Measurements from ENCODE around the gene ACP7. TPM values are rescaled to one million over a fixed set of nuclear protein-coding genes. Genes with fewer than 3 reads are reported as not detected.

Gene ACP7
- total and polyA plus RNA-seq, 2 of the 8 experiments (the other 6 are each of a cell fraction or from before 2014, with no cell fraction given), result 0.27 to 0.50 TPM

DNA sequence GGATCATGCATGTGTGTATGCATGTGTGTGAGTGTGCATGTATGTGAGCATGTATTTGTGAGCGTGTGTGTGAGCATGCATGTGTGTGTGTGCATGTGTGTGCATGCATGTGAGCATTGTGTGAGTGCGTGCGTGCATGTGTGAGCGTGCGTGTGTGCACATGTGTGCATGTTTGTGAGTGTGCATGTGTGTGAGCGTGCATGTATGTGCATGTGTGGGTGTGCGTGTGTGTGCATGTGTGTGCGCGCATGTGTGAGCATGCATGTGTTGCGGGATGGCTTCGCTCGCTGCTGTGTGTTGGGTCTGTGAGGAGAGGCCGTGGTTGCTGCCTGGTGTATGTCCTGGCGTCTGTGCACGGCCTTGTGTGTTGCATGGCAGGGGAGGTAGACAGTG, 73.8 kb downstream of the ACP7 start:
- Histone ChIP-seq H3K56ac (replicated peaks; ENCODE audit: insufficient read length, low read depth, low read length) (no peak overlapping the region), H4K5ac (ENCODE audit: insufficient read length, low read depth, low read length) (no peak overlapping the region), H3K36me3 (ENCODE audit: control insufficient read depth in 2 of 4, insufficient read depth in 4 of 4, low read length in 3 of 4) (no peaks in the 10 kb centered on the region; a peak in 2 of 8 replicates), H3K79me1 (ENCODE audit: low read depth, low read length) (peaks cover 40% of the 10 kb centered on the region), H3K4me3 (ENCODE audit: extremely low read depth in 1 of 4, insufficient read depth in 2 of 4, low read depth in 3 of 4, low read length in 4 of 4) (no peak overlapping the region), H3K4me1 (replicated peaks in 1 of 4; ENCODE audit: control insufficient read depth in 3 of 4, insufficient read depth in 4 of 4, low read length in 3 of 4) (peaks cover 4 to 39% (median 22%) of the 10 kb centered on the region in 4 experiments), H3K9me3 (ENCODE audit: insufficient read depth in 2 of 2, low read depth in 1 of 2, low read length in 1 of 2) (no peaks in the 10 kb centered on the region), H2BK5ac (ENCODE audit: low read depth, low read length) (peak overlapping the region; percentile 91), H3K14ac (ENCODE audit: insufficient read length) (no peak overlapping the region), H3K18ac (ENCODE audit: extremely low read depth, low read length) (0 out of 2 replicates have a peak overlapping the region, but pooled peaks have one; percentile 25), H2AK5ac (ENCODE audit: low read depth, low read length) (peak overlapping the region; percentile 44), H3K79me2 (ENCODE audit: control insufficient read depth in 1 of 2, insufficient read depth in 2 of 2, low read length in 2 of 2) (peaks cover 0 to 50% of the 10 kb centered on the region in 2 experiments; a peak in 1 of 4 replicates), H2BK12ac (ENCODE audit: low read depth, low read length) (peak overlapping the region; percentile 22; the same call in 1 of the 2 replicates), H3K23me2 (ENCODE audit: low read depth, low read length) (peaks cover 3% of the 10 kb centered on the region; the same call in 1 of the 2 replicates), H3K4ac (replicated peaks; ENCODE audit: insufficient read length, low read depth, low read length) (peak overlapping the region; percentile 99), H3K27me3 (replicated peaks in 1 of 4; ENCODE audit: control insufficient read depth in 3 of 4, extremely low read depth in 1 of 4, insufficient read depth in 3 of 4, low read length in 3 of 4) (peaks cover 0 to 1% (median 0%) of the 10 kb centered on the region in 4 experiments; a peak in 1 of 7 replicates), H3K27ac (ENCODE audit: low read depth, low read length) (no peak overlapping the region), H2BK20ac (ENCODE audit: low read length) (no peak overlapping the region), H3K23ac (ENCODE audit: insufficient read length) (peak overlapping the region; percentile 10), H2AFZ (ENCODE audit: low read length) (no peak overlapping the region), H3K4me2 (ENCODE audit: insufficient read depth in 1 of 2, low read depth in 2 of 2, low read length in 2 of 2) (no peak overlapping the region), H2BK120ac (replicated peaks; ENCODE audit: low read depth, low read length) (peak overlapping the region; percentile 72), H2BK15ac (ENCODE audit: low read length) (peak overlapping the region; percentile 0; the same call in 1 of the 2 replicates), H3K9ac (replicated peaks in 1 of 4; ENCODE audit: extremely low read depth in 1 of 4, low read depth in 3 of 4, low read length in 3 of 4) (peak overlapping the region in 1 of 4 experiments; percentile 29; a peak in 1 of 7 replicates), H4K20me1 (replicated peaks in 1 of 2; ENCODE audit: control insufficient read depth in 1 of 2, insufficient read depth in 2 of 2, low read length in 2 of 2) (peaks cover 22 to 35% of the 10 kb centered on the region in 2 experiments), H4K8ac (ENCODE audit: extremely low read depth, insufficient read depth, low read length) (no peak overlapping the region), H4K91ac (replicated peaks; ENCODE audit: insufficient read length, low read length) (peak overlapping the region; percentile 91)
- ChIA-PET POLR2A (ENCODE audit: partially characterized antibody) (interaction anchor here (1.0 to 1.2 kb wide), 2 partner anchors 13 to 15 kb away, joined by 3 to 4 read pairs; no protein-coding TSS in a partner anchor), CTCF (ENCODE audit: partially characterized antibody) (interaction anchor here (0.8 to 1.3 kb wide), 2 partner anchors 9 to 23 kb away, joined by 3 to 5 read pairs; no protein-coding TSS in a partner anchor)
- no peak for FAIRE-seq
- DNase-seq (ENCODE audit: low read depth in 1 of 2, low spot score in 2 of 2), result no peak
- 93% methylated on average over 15 of the region's 15 CpGs; no CpG with 5 or more reads in 1 of the 2 experiments for WGBS, 2 experiments (ENCODE audit: extremely low coverage in 1 of 2, insufficient coverage in 1 of 2, insufficient read length in 1 of 2, insufficient replicate concordance in 2 of 2, low coverage in 1 of 2, low lambda C conversion rate in 2 of 2, missing lambda C conversion rate in 1 of 2)
- TF ChIP-seq TBP (IDR thresholded peaks at IDR 0.05; ENCODE audit: low read depth, low read length), result no peak
- no peak for TF ChIP-seq CHD2 (IDR thresholded peaks at IDR 0.05; ENCODE audit: low read length)
- no peak for TF ChIP-seq GABPA (IDR thresholded peaks at IDR 0.05; ENCODE audit: borderline replicate concordance, insufficient read depth, low read length)
- no peak for TF ChIP-seq RFX5 (IDR thresholded peaks at IDR 0.05; ENCODE audit: borderline replicate concordance, low read depth, low read length)
- TF ChIP-seq EP300 (IDR thresholded peaks at IDR 0.05; ENCODE audit: borderline replicate concordance in 1 of 2, low read depth in 2 of 2, low read length in 2 of 2), result no peak
- no peak for TF ChIP-seq NANOG (IDR thresholded peaks at IDR 0.05; ENCODE audit: insufficient read depth, low read depth, low read length, poor library complexity, severe bottlenecking)
- TF ChIP-seq MAFK (IDR thresholded peaks at IDR 0.05; ENCODE audit: low read depth, low read length), result no peak
- TF ChIP-seq EGR1 (IDR thresholded peaks at IDR 0.05; ENCODE audit: borderline replicate concordance, low read depth, low read length), result no peak
- no peak for TF ChIP-seq HDAC6 (IDR thresholded peaks at IDR 0.05; ENCODE audit: low read depth, low read length)
- no peak for TF ChIP-seq CEBPB (IDR thresholded peaks at IDR 0.05; ENCODE audit: low read depth, low read length)
- no peak for TF ChIP-seq RBBP5 (IDR thresholded peaks at IDR 0.05; ENCODE audit: borderline replicate concordance, low read depth, low read length)
- no peak for TF ChIP-seq CBX5 (IDR thresholded peaks at IDR 0.05; ENCODE audit: low read depth, low read length)
- no peak for TF ChIP-seq ATF3 (IDR thresholded peaks at IDR 0.05; ENCODE audit: insufficient read depth, low read depth, low read length)
